Keratinocyte (primary cell): Measurements from ENCODE around the gene C1QTNF5.

Experiments used
- CTCF ChIP-seq, 3 experiments: IDR thresholded peaks in 1 of 3; conservative IDR thresholded peaks in 1 of 3; optimal IDR thresholded peaks in 1 of 3; 2 replicates in 2 of 3; 3 replicates in 1 of 3; pipeline versions ENCODE3 to v1.5.1; 2011; ENCODE audit warnings: low read length in 3 of 3, mild to moderate bottlenecking in 3 of 3, moderate library complexity in 2 of 3, control low read depth in 1 of 3, inconsistent platforms in 1 of 3; ENCODE audit not compliant: insufficient read depth in 2 of 3; ENCODE audit errors: extremely low read depth in 1 of 3
- EZH2 ChIP-seq: IDR thresholded peaks from one replicate; pipeline ENCODE4 v1.6.1; 2012; ENCODE audit warnings: inconsistent platforms, mild to moderate bottlenecking, low read length, moderate library complexity

GRCh38 chr11:119351232-119351631, 10.5 kb upstream of the C1QTNF5 start:
- no peak for TF ChIP-seq CTCF (optimal IDR thresholded peaks at IDR 0.05 in 1 of 3, IDR thresholded peaks at IDR 0.05 in 1 of 3, conservative IDR thresholded peaks at IDR 0.05 in 1 of 3; ENCODE audit: extremely low read depth in 1 of 3, insufficient read depth in 2 of 3, low read length in 3 of 3)
- no peak for TF ChIP-seq EZH2
